ENCODE data around the gene BCR. TPM values are rescaled to one million over a fixed set of nuclear protein-coding genes. Genes with fewer than 3 reads are reported as not detected.

The BCR gene
- total RNA-seq, 2 donors from 2014 or later, result 40.3 to 47.4 TPM

- intact Hi-C loops (cut with DNase I), result loop anchor here in 1 of 2 donors (5.0 kb wide), 2 partner anchors 33 to 443 kb away; no protein-coding TSS in a partner anchor
- DNase-seq (ENCODE audit: low spot score), result no peak
Measured at GRCh38 chr22:23184764-23185113, 4.4 kb downstream of the BCR start.

GRCh38 chr22:23187211-23187610, 6.9 kb downstream of the BCR start:
- intact Hi-C loops (cut with DNase I), result no loop called here
- DNase-seq (ENCODE audit: low spot score), result no peak

- no peak for DNase-seq (ENCODE audit: low spot score)
- intact Hi-C loops (cut with DNase I), result no loop called here
Measured at GRCh38 chr22:23187871-23188700, 7.8 kb downstream of the BCR start.

GRCh38 chr22:23190526-23190925, 10.2 kb downstream of the BCR start:
- intact Hi-C loops (cut with DNase I), result loop anchor here in 1 of 2 donors (5.0 kb wide), 2 partner anchors 37 to 532 kb away; no protein-coding TSS in a partner anchor
- no peak for DNase-seq (ENCODE audit: low spot score)

GRCh38 chr22:23192133-23192532, 11.8 kb downstream of the BCR start:
- no peak for DNase-seq (ENCODE audit: low spot score)
- intact Hi-C loops (cut with DNase I), result loop anchor here in 1 of 2 donors (5.0 kb wide), 2 partner anchors 35 to 530 kb away; no protein-coding TSS in a partner anchor

- intact Hi-C loops (cut with DNase I), result loop anchor here in 1 of 2 donors (5.0 kb wide), 2 partner anchors 35 to 530 kb away; no protein-coding TSS in a partner anchor
- DNase-seq (ENCODE audit: low spot score), result no peak
Measured at GRCh38 chr22:23192558-23192957, 12.2 kb downstream of the BCR start.

GRCh38 chr22:23193196-23193827, 13.0 kb downstream of the BCR start:
- intact Hi-C loops (cut with DNase I), result loop anchor here in 1 of 2 donors (5.0 kb wide), 2 partner anchors 34 to 529 kb away; no protein-coding TSS in a partner anchor
- no peak for DNase-seq (ENCODE audit: low spot score)

GRCh38 chr22:23193882-23194281, 13.6 kb downstream of the BCR start:
- no peak for DNase-seq (ENCODE audit: low spot score)
- intact Hi-C loops (cut with DNase I), result loop anchor here in 1 of 2 donors (5.0 kb wide), 2 partner anchors 33 to 528 kb away; no protein-coding TSS in a partner anchor

GRCh38 chr22:23196165-23196564, 15.9 kb downstream of the BCR start:
- no peak for DNase-seq (ENCODE audit: low spot score)
- intact Hi-C loops (cut with DNase I), result no loop called here

- intact Hi-C loops (cut with DNase I), result no loop called here
- no peak for DNase-seq (ENCODE audit: low spot score)
Measured at GRCh38 chr22:23197836-23198235, 17.5 kb downstream of the BCR start.

- intact Hi-C loops (cut with DNase I), result no loop called here
- no peak for DNase-seq (ENCODE audit: low spot score)
Measured at GRCh38 chr22:23199159-23199558, 18.9 kb downstream of the BCR start.

GRCh38 chr22:23200898-23201297, 20.6 kb downstream of the BCR start:
- intact Hi-C loops (cut with DNase I), result no loop called here
- DNase-seq (ENCODE audit: low spot score), result no peak

GRCh38 chr22:23202812-23203451, 22.6 kb downstream of the BCR start:
- intact Hi-C loops (cut with DNase I), result no loop called here
- DNase-seq (ENCODE audit: low spot score), result no peak

GRCh38 chr22:23203452-23204124, 23.3 kb downstream of the BCR start:
- no peak for DNase-seq (ENCODE audit: low spot score)
- intact Hi-C loops (cut with DNase I), result no loop called here

GRCh38 chr22:23204125-23204488, 23.8 kb downstream of the BCR start:
- intact Hi-C loops (cut with DNase I), result no loop called here
- DNase-seq (ENCODE audit: low spot score), result no peak

- no peak for DNase-seq (ENCODE audit: low spot score)
- intact Hi-C loops (cut with DNase I), result no loop called here
Measured at GRCh38 chr22:23204541-23205157, 24.3 kb downstream of the BCR start.

GRCh38 chr22:23205339-23206049, 25.2 kb downstream of the BCR start:
- DNase-seq (ENCODE audit: low spot score), result no peak
- intact Hi-C loops (cut with DNase I), result no loop called here

- intact Hi-C loops (cut with DNase I), result no loop called here
- DNase-seq (ENCODE audit: low spot score), result no peak
Measured at GRCh38 chr22:23206915-23207314, 26.6 kb downstream of the BCR start.

All from posterior vena cava (tissue), 2 donors.